HepG2 (cell line): ENCODE results near the gene SFXN5. TPM values are rescaled to one million over a fixed set of nuclear protein-coding genes. Genes with fewer than 3 reads are reported as not detected.

Source experiments
- ATAC-seq: fragments of 200-7000 bp; cut with Tn5 transposase; 3 replicates; pipeline ENCODE4 v1.9.1; 2020; ENCODE audit warnings: mild to moderate bottlenecking, moderate library complexity
- BruUV-seq: library from RNA; stranded (reverse); fragments of 400-500 nt; replicated peaks from 2 replicates; lab custom pipeline; 2021; lab: Mats Ljungman, UMichigan
- CTCF ChIA-PET: fragments of 300-600 bp; formaldehyde crosslinking; extraction: SDS; loops from one replicate; lab custom pipeline; 2021; ENCODE audit warnings: low total read pairs, inconsistent platforms, low intra/inter-chr PET ratio; lab: Yijun Ruan, JAX
- POLR2A ChIA-PET: fragments of 350-600 bp; sonication (Branson Sonifier 250); formaldehyde crosslinking; loops from one replicate; lab custom pipeline; 2020; ENCODE audit warnings: antibody characterized with exemption, inconsistent platforms; lab: Yijun Ruan, JAX
- DNase-seq: peaks from one replicate; pipeline ENCODE4 v3.0.0-alpha.2; 2015; ENCODE audit warnings: low spot score
- FAIRE-seq: peaks from 3 replicates; lab custom pipeline; 2011; peaks lifted over from hg19 to GRCh38; lab: Jason Lieb, UNC
- H2AFZ ChIP-seq: one replicate; pipeline ENCODE4 v1.6.1; 2011; ENCODE audit warnings: low read length, inconsistent platforms
- H3K27ac ChIP-seq: fragments of 300-600 bp; 3 replicates; pipeline ENCODE4 v1.8.0; 2011; ENCODE audit warnings: mixed run types, mild to moderate bottlenecking, mixed read lengths, low read length, inconsistent platforms; ENCODE audit not compliant: insufficient read depth; ENCODE audit errors: extremely low read length
- H3K27me3 ChIP-seq, 2 experiments: fragments of 200-600 bp in 1 of 2; 2 replicates in 1 of 2; 3 replicates in 1 of 2; pipeline versions ENCODE4 v1.6.0 to v1.8.0; 2011; ENCODE audit warnings: low read length in 2 of 2, mild to moderate bottlenecking in 2 of 2, moderate library complexity in 2 of 2, inconsistent platforms in 1 of 2; ENCODE audit not compliant: insufficient read depth in 2 of 2, control insufficient read depth in 1 of 2
- H3K36me3 ChIP-seq, 2 experiments: fragments of 200-600 bp in 1 of 2; replicated peaks in 1 of 2; 2 replicates in 1 of 2; 3 replicates in 1 of 2; pipeline versions ENCODE4 v1.5.1 to v1.8.0; 2011; ENCODE audit warnings: low read length in 2 of 2, inconsistent platforms in 1 of 2; ENCODE audit not compliant: insufficient read depth in 2 of 2, control insufficient read depth in 1 of 2
- H3K4me1 ChIP-seq: 2 replicates; pipeline ENCODE4 v1.5.1; 2012; ENCODE audit warnings: low read length, inconsistent platforms; ENCODE audit not compliant: insufficient read depth
- H3K4me2 ChIP-seq: 2 replicates; pipeline ENCODE4 v1.6.0; 2011; ENCODE audit warnings: low read depth, low read length, inconsistent platforms
- H3K4me3 ChIP-seq, 3 experiments: fragments of 200-600 bp in 1 of 3; sonication (generic), shearing (Covaris generic) in 1 of 3; replicated peaks in 1 of 3; 2 replicates each; pipeline ENCODE4 v1.5.1; 2011 to 2016; ENCODE audit warnings: low read length in 3 of 3, inconsistent platforms in 2 of 3, low read depth in 2 of 3, mild to moderate bottlenecking in 2 of 3, control low read depth in 1 of 3, mixed read lengths in 1 of 3; ENCODE audit not compliant: insufficient read depth in 1 of 3
- H3K79me2 ChIP-seq: one replicate; pipeline ENCODE4 v1.6.1; 2011; ENCODE audit warnings: low read length, inconsistent platforms; ENCODE audit not compliant: insufficient read depth
- H3K9ac ChIP-seq: 2 replicates; pipeline ENCODE4 v1.6.0; 2011; ENCODE audit warnings: mild to moderate bottlenecking, low read depth, low read length, inconsistent platforms; ENCODE audit not compliant: insufficient read depth
- H3K9me3 ChIP-seq: 2 replicates; pipeline ENCODE4 v1.5.1; 2012; ENCODE audit warnings: mild to moderate bottlenecking, low read length
- H4K20me1 ChIP-seq: 2 replicates; pipeline ENCODE4 v1.6.0; 2011; ENCODE audit warnings: inconsistent platforms, mild to moderate bottlenecking, low read length, moderate library complexity; ENCODE audit not compliant: insufficient read depth
- ATF5 ChIP-seq: sonication (generic); formaldehyde crosslinking; IDR thresholded peaks from 2 replicates; pipeline ENCODE4 v1.4.0; 2020; ENCODE audit warnings: mild to moderate bottlenecking, low read depth, missing genetic modification reagents
- CSRNP2 ChIP-seq: sonication (generic); formaldehyde crosslinking; conservative IDR thresholded peaks from 2 replicates; pipeline ENCODE4 v1.8.0; 2022; ENCODE audit warnings: low read depth, missing genetic modification reagents
- HNRNPLL ChIP-seq: fragments of 200-400 bp; formaldehyde crosslinking; IDR thresholded peaks from 2 replicates; pipeline ENCODE4 v1.6.1; 2017; ENCODE audit warnings: mild to moderate bottlenecking, low read depth, low read length; ENCODE audit not compliant: poor library complexity, severe bottlenecking
- SMC3 ChIP-seq: IDR thresholded peaks from 2 replicates; pipeline ENCODE4 v1.6.1; 2011; ENCODE audit warnings: low read length, improper control_type of control experiment
- TP53 ChIP-seq: sonication (generic); formaldehyde crosslinking; conservative IDR thresholded peaks from 2 replicates; pipeline ENCODE4 v1.4.0; 2020; ENCODE audit warnings: missing genetic modification reagents
- ZBTB1 ChIP-seq: sonication (generic); formaldehyde crosslinking; IDR thresholded peaks from 2 replicates; pipeline ENCODE4 v1.4.0; 2020; ENCODE audit warnings: missing genetic modification reagents, borderline replicate concordance
- ZFAT ChIP-seq: sonication (generic); formaldehyde crosslinking; conservative IDR thresholded peaks from 2 replicates; pipeline ENCODE4 v1.8.1; 2023; ENCODE audit warnings: missing genetic modification reagents, inconsistent platforms
- ZNF317 ChIP-seq: sonication (generic); formaldehyde crosslinking; IDR thresholded peaks from 2 replicates; pipeline ENCODE4 v1.5.0; 2020; ENCODE audit warnings: mild to moderate bottlenecking, missing genetic modification reagents
- ZNF75D ChIP-seq: sonication (generic); formaldehyde crosslinking; IDR thresholded peaks from 2 replicates; pipeline ENCODE4 v1.8.1; 2023; ENCODE audit warnings: missing genetic modification reagents, mild to moderate bottlenecking, borderline replicate concordance
- ZNF781 ChIP-seq: sonication (generic); formaldehyde crosslinking; IDR thresholded peaks from 2 replicates; pipeline ENCODE4 v1.5.1; 2020; ENCODE audit warnings: borderline replicate concordance, mild to moderate bottlenecking, missing genetic modification reagents; ENCODE audit errors: not compliant biosample characterization
- ZSCAN25 ChIP-seq: sonication (generic); formaldehyde crosslinking; IDR thresholded peaks from 2 replicates; pipeline ENCODE4 v1.8.0; 2022; ENCODE audit warnings: mild to moderate bottlenecking, missing genetic modification reagents
- WGBS: methylation state at CpG from one replicate; pipeline ENCODE4 v1.1.6; 2017; ENCODE audit warnings: low lambda C conversion rate; 5-methylcytosine and 5-hydroxymethylcytosine counted together
- in situ Hi-C: cut with HindIII; loops from 2 replicates; pipeline ENCODE4 v1.10.0; 2017; ENCODE audit warnings: low pct_unique_long_range_greater_than_20kb; ENCODE audit not compliant: extremely low pct_ligation_motif_present
- intact Hi-C: fragments of 100-400 bp; cut with micrococcal nuclease; formaldehyde crosslinking; loops from one replicate; pipeline ENCODE4 v1.10.0; 2022; ENCODE audit not compliant: unreplicated experiment
- polyA plus RNA-seq, 8 experiments: library from polyadenylated mRNA; depleted of rRNA in 3 of 8; stranded (reverse) in 7 of 8; unstranded in 1 of 8; fragments of >200 nt; fragmentation: Illumina TruSeq in 4 of 8; extraction: Trizol in 4 of 8; gene quantifications; 2 replicates each; pipeline versions ENCODE4 v1.2.1 to v1.2.3, GENCODE V29; 2011 to 2016; ENCODE audit warnings: low read depth in 4 of 8, missing spikeins in 1 of 8, mixed read lengths in 1 of 8; ENCODE audit not compliant: insufficient read depth in 1 of 8
- total RNA-seq, 5 experiments: library from RNA; depleted of rRNA; stranded (reverse); fragments of >200 nt; fragmentation: Illumina TruSeq; extraction: Trizol; gene quantifications; 2 replicates each; pipeline ENCODE4 v1.2.3, GENCODE V29; 2016; ENCODE audit warnings: low read depth in 1 of 5

SFXN5 gene
- total and polyA plus RNA-seq, 2 of the 13 experiments (the other 11 are each of a cell fraction or from before 2014, with no cell fraction given), result 34.9 to 37.4 TPM

- no peak for TF ChIP-seq ZSCAN25 (CRISPR knock-in tag)
- TF ChIP-seq CSRNP2 (CRISPR knock-in tag), result no peak
- TF ChIP-seq TP53 (CRISPR knock-in tag), result no peak
- no peak for TF ChIP-seq ZNF75D (CRISPR knock-in tag)
- no peak for TF ChIP-seq ZFAT (CRISPR knock-in tag)
- TF ChIP-seq ZBTB1 (CRISPR knock-in tag), result no peak
- no peak for TF ChIP-seq ZNF317 (CRISPR knock-in tag)
- TF ChIP-seq ZNF781, result no peak
- no peak for TF ChIP-seq ATF5
These were observed 11.3 kb upstream of the SFXN5 start (continued) for GRCh38 chr2:73082523-73083410.

- in situ Hi-C loops (no loop called here), intact Hi-C loops (no loop called here)
- Histone ChIP-seq H3K27me3 (no peaks in the 10 kb centered on the region), H3K79me2 (peaks cover 6% of the 10 kb centered on the region), H3K9ac (no peak overlapping the region), H2AFZ (no peak overlapping the region), H4K20me1 (peaks cover 21% of the 10 kb centered on the region; the same call in 1 of the 2 replicates), H3K4me2 (no peak overlapping the region), H3K4me1 (peaks cover 6% of the 10 kb centered on the region; the same call in 1 of the 2 replicates), H3K27ac (peak overlapping the region; percentile 13), H3K36me3 (peaks cover 33 to 34% of the 10 kb centered on the region in 2 experiments), H3K9me3 (no peaks in the 10 kb centered on the region), H3K4me3 (no peak overlapping the region)
- ATAC-seq (no peak), FAIRE-seq (no peak), DNase-seq (no peak)
- ChIA-PET POLR2A (interaction anchor here (0.7 kb wide), 1 partner anchor 131 kb away, joined by 4 read pairs; no protein-coding TSS in a partner anchor), CTCF (no interaction called here)
- no TSS peak for BruUV-seq
- TF ChIP-seq SMC3 (no peak), HNRNPLL (peak; percentile 35)
- WGBS, result 96% methylated on average over 16 of the region's 16 CpGs
These were observed 9.7 kb upstream of the SFXN5 start for GRCh38 chr2:73081181-73081671.
